Endothelial cell of umbilical vein (primary cell): ENCODE measurements around the gene EPHA4. TPM values are rescaled to one million over a fixed set of nuclear protein-coding genes. Genes with fewer than 3 reads are reported as not detected.

Experiments
- BruUV-seq: library from RNA; stranded (reverse); fragments of 400-500 nt; replicated peaks from 2 replicates; lab custom pipeline; 2021; lab: Mats Ljungman, UMichigan
- CTCF ChIA-PET: fragments of 300-600, 350-600 bp; sonication (Branson Sonifier 250); formaldehyde crosslinking; loops from one replicate; lab custom pipeline; 2021; ENCODE audit warnings: antibody characterized with exemption, inconsistent platforms; lab: Charles Lee
- POLR2A ChIA-PET: fragments of 300-600, 350-600 bp; sonication (Branson Sonifier 250); formaldehyde crosslinking; loops from one replicate; lab custom pipeline; 2021; ENCODE audit warnings: antibody characterized with exemption, inconsistent platforms; lab: Charles Lee
- DNase-seq: peaks from one replicate; pipeline ENCODE4 v3.0.0-alpha.2; 2011; ENCODE audit warnings: low read depth, low spot score
- FAIRE-seq: peaks from 2 replicates; lab custom pipeline; 2011; peaks lifted over from hg19 to GRCh38; lab: Jason Lieb, UNC
- H2AFZ ChIP-seq: 2 replicates; pipeline ENCODE4 v1.6.0; 2012; ENCODE audit warnings: low read depth, low read length, control low read depth, inconsistent platforms
- H3K27ac ChIP-seq: 2 replicates; pipeline ENCODE4 v1.5.1; 2011; ENCODE audit warnings: low read depth, mild to moderate bottlenecking, control low read depth, low read length, moderate library complexity; ENCODE audit not compliant: insufficient read depth
- H3K27me3 ChIP-seq, 2 experiments: 2 replicates each; pipeline versions ENCODE4 v1.6.0 to v1.6.1; 2011; ENCODE audit warnings: low read length in 2 of 2, mixed read lengths in 1 of 2; ENCODE audit not compliant: control insufficient read depth in 2 of 2, insufficient read depth in 2 of 2
- H3K36me3 ChIP-seq, 2 experiments: 2 replicates in 1 of 2; 3 replicates in 1 of 2; pipeline ENCODE4 v1.5.1; 2011; ENCODE audit warnings: low read length in 2 of 2, mild to moderate bottlenecking in 1 of 2, moderate library complexity in 1 of 2; ENCODE audit not compliant: control insufficient read depth in 2 of 2, insufficient read depth in 2 of 2; ENCODE audit errors: extremely low read depth in 1 of 2
- H3K4me1 ChIP-seq: 3 replicates; pipeline ENCODE4 v1.5.1; 2011; ENCODE audit warnings: mild to moderate bottlenecking, low read length; ENCODE audit not compliant: control insufficient read depth, insufficient read depth; ENCODE audit errors: extremely low read depth
- H3K4me2 ChIP-seq: 2 replicates; pipeline ENCODE4 v1.6.1; 2011; ENCODE audit warnings: low read length, control low read depth, mixed read lengths; ENCODE audit not compliant: insufficient read depth
- H3K4me3 ChIP-seq, 3 experiments: fragments of 200-600 bp in 1 of 3; sonication (generic), shearing (Covaris generic) in 1 of 3; replicated peaks in 1 of 3; 2 replicates each; pipeline ENCODE4 v1.5.1; 2011 to 2016; ENCODE audit warnings: control low read depth in 3 of 3, low read length in 3 of 3, mild to moderate bottlenecking in 2 of 3, inconsistent platforms in 1 of 3, low read depth in 1 of 3, moderate library complexity in 1 of 3; ENCODE audit not compliant: insufficient read depth in 1 of 3
- H3K79me2 ChIP-seq: 2 replicates; pipeline ENCODE4 v1.6.0; 2012; ENCODE audit warnings: low read length, inconsistent platforms; ENCODE audit not compliant: control insufficient read depth, insufficient read depth
- H3K9ac ChIP-seq: replicated peaks from 2 replicates; pipeline ENCODE3; 2011; ENCODE audit warnings: low read length, control low read depth; ENCODE audit not compliant: insufficient read depth; ENCODE audit errors: extremely low read depth
- H3K9me1 ChIP-seq: replicated peaks from 3 replicates; pipeline ENCODE4 v1.6.0; 2011; ENCODE audit warnings: mild to moderate bottlenecking, low read length; ENCODE audit not compliant: control insufficient read depth, insufficient read depth; ENCODE audit errors: extremely low read depth
- H3K9me3 ChIP-seq: replicated peaks from 2 replicates; pipeline ENCODE4 v1.5.1; 2012; ENCODE audit warnings: low read length, inconsistent platforms; ENCODE audit not compliant: control insufficient read depth, insufficient read depth
- H4K20me1 ChIP-seq: replicated peaks from 2 replicates; pipeline ENCODE3; 2011; ENCODE audit warnings: mild to moderate bottlenecking, low read length; ENCODE audit not compliant: control insufficient read depth, insufficient read depth; ENCODE audit errors: extremely low read depth
- CTCF ChIP-seq, 2 donors: IDR thresholded peaks; 1 replicate in 1 of 2; 2 replicates in 1 of 2; pipeline ENCODE4 v1.5.1; 2011; ENCODE audit warnings: low read length in 2 of 2, mild to moderate bottlenecking in 2 of 2, moderate library complexity in 2 of 2, control low read depth in 1 of 2, inconsistent platforms in 1 of 2, low read depth in 1 of 2; ENCODE audit not compliant: insufficient read depth in 1 of 2; ENCODE audit errors: extremely low read depth in 1 of 2
- EZH2 ChIP-seq: IDR thresholded peaks from 2 replicates; pipeline ENCODE4 v1.6.1; 2012; ENCODE audit warnings: borderline replicate concordance, low read depth, mild to moderate bottlenecking, moderate library complexity, low read length, inconsistent platforms; ENCODE audit not compliant: severe bottlenecking
- FOS ChIP-seq: IDR thresholded peaks from 2 replicates; pipeline ENCODE4 v1.6.1; 2011; ENCODE audit warnings: mild to moderate bottlenecking, low read length, moderate library complexity, borderline replicate concordance; ENCODE audit not compliant: insufficient read depth
- GATA2 ChIP-seq: IDR thresholded peaks from 2 replicates; pipeline ENCODE4 v1.7.0; 2011; ENCODE audit warnings: low read depth, mild to moderate bottlenecking, moderate library complexity, mixed read lengths, low read length; ENCODE audit not compliant: insufficient read length, insufficient read depth
- JUN ChIP-seq: IDR thresholded peaks from 2 replicates; pipeline ENCODE4 v1.6.1; 2011; ENCODE audit warnings: borderline replicate concordance, low read depth; ENCODE audit not compliant: insufficient read length, insufficient read depth
- MAX ChIP-seq: IDR thresholded peaks from 2 replicates; pipeline ENCODE4 v1.6.1; 2011; ENCODE audit not compliant: insufficient read depth, insufficient read length
- MYC ChIP-seq: IDR thresholded peaks from one replicate; pipeline ENCODE4 v1.6.1; 2011; ENCODE audit warnings: mild to moderate bottlenecking, low read depth, low read length
- POLR2A ChIP-seq: IDR thresholded peaks from 2 replicates; pipeline ENCODE4 v1.6.1; 2012; ENCODE audit warnings: low read depth, mild to moderate bottlenecking, control low read depth, low read length
- POLR2AphosphoS5 ChIP-seq: IDR thresholded peaks from 2 replicates; pipeline ENCODE4 v1.6.1; 2012; ENCODE audit warnings: low read depth, mild to moderate bottlenecking, control low read depth, low read length, moderate library complexity; ENCODE audit not compliant: insufficient read depth
- dilution Hi-C: fragments of 300-500 bp; cut with MboI; formaldehyde crosslinking; loops from one replicate; pipeline ENCODE4 v1.15.0; 2019; ENCODE audit warnings: low sequenced_read_pairs; ENCODE audit not compliant: extremely low pct_ligation_motif_present
- intact Hi-C: fragments of 100-400 bp; cut with micrococcal nuclease; formaldehyde crosslinking; loops from one replicate; pipeline ENCODE4 v1.10.0; 2022
- polyA plus RNA-seq, 4 experiments: library from polyadenylated mRNA; depleted of rRNA in 3 of 4; stranded (reverse) in 3 of 4; unstranded in 1 of 4; fragments of >200 nt; gene quantifications; 2 replicates each; pipeline versions ENCODE4 v1.2.1 to v1.2.3, GENCODE V29; 2011 to 2012; ENCODE audit warnings: missing spikeins in 1 of 4
- total RNA-seq: library from RNA; stranded (reverse); gene quantifications from 2 replicates; pipeline ENCODE4 v1.2.3, GENCODE V29; 2021

Gene EPHA4
- total and polyA plus RNA-seq, 2 donors (not counting 3 experiments of a cell fraction or from before 2014, with no cell fraction given), result 11.9 to 19.8 TPM

- CTCF ChIA-PET, result no interaction called here
- DNase-seq (no peak), FAIRE-seq (no peak)
- Histone ChIP-seq H2AFZ (no peak overlapping the region), H3K4me1 (peaks cover 45% of the 10 kb centered on the region), H3K9me3 (no peaks in the 10 kb centered on the region), H3K79me2 (peaks cover 2% of the 10 kb centered on the region), H4K20me1 (no peaks in the 10 kb centered on the region), H3K27ac (no peak overlapping the region), H3K4me3 (no peak overlapping the region), H3K4me2 (no peak overlapping the region), H3K9me1 (no peaks in the 10 kb centered on the region), H3K9ac (no peak overlapping the region), H3K36me3 (peaks cover 0 to 13% of the 10 kb centered on the region in 2 experiments), H3K27me3 (no peaks in the 10 kb centered on the region)
- TF ChIP-seq MYC (no peak), FOS (no peak), CTCF (IDR thresholded peaks at IDR 0.05; ENCODE audit: extremely low read depth in 1 of 2, insufficient read depth in 1 of 2, low read depth in 1 of 2, low read length in 2 of 2) (no peak), JUN (no peak), POLR2A (no peak), GATA2 (no peak), MAX (no peak), POLR2AphosphoS5 (no peak), EZH2 (no peak)
- POLR2A ChIA-PET, result no interaction called here
- BruUV-seq, result no TSS peak
- intact Hi-C loops, result no loop called here
- dilution Hi-C loops, result no loop called here
These were observed 146.8 kb downstream of the EPHA4 start for GRCh38 chr2:221425353-221425752.
